NCI-H1930 (cell line): ENCODE data around the gene SLC41A1.

Experiments
- DNase-seq, 2 experiments: peaks; one replicate each; lab custom pipeline; 2025; lab: John Stamatoyannopoulos, UW

Gene SLC41A1

DNA sequence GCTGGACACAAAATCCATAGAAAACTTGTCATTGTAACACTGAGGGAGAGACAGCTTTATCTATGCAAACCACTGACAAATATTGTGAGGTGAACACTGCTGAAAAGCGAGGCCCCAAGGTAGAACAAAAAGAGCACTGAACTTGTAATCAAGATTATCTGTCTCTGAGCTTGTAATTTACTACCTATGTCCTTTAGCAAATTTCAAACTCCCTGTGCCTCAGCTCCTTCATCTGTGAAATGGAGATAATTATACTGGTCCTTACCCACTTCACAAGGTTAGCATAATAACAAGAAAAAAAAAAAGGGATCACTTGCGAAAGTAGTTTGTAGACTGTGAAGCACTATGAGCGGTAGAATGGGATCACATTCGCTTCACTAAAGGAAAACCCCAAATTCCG is 58.1 kb downstream of the SLC41A1 start:
- DNase-seq = no peak

DNA sequence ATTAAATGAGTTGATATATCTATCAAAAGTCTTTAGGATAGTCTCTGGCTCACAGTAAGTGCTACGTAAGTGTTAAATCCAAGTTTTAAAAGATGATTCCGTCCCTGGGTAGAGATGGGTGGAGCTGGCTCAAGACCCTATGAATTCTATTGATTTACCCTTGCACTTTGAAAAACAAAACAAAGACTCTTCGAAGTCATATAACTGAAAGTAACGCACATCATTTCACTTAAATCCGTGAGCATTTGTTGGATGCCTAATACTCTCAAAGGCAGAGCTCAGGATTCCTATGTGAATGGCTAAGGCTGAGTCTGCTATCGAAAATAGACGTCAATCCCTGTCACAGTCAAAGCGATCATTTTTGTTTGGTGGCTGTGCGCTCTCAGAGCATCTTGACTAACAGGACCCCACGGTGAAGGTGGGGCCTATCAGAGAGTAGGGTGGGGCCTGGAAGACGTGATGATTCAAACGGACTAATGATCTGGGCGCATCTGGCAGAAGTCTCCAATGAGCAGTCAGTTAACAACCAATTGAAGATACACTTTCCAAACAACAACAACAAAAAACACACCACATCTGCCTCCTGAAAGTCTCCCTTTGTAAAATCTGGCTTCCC is 61.9 kb downstream of the SLC41A1 start:
- peak in 1 of 2 experiments; percentile 8 for DNase-seq

DNA sequence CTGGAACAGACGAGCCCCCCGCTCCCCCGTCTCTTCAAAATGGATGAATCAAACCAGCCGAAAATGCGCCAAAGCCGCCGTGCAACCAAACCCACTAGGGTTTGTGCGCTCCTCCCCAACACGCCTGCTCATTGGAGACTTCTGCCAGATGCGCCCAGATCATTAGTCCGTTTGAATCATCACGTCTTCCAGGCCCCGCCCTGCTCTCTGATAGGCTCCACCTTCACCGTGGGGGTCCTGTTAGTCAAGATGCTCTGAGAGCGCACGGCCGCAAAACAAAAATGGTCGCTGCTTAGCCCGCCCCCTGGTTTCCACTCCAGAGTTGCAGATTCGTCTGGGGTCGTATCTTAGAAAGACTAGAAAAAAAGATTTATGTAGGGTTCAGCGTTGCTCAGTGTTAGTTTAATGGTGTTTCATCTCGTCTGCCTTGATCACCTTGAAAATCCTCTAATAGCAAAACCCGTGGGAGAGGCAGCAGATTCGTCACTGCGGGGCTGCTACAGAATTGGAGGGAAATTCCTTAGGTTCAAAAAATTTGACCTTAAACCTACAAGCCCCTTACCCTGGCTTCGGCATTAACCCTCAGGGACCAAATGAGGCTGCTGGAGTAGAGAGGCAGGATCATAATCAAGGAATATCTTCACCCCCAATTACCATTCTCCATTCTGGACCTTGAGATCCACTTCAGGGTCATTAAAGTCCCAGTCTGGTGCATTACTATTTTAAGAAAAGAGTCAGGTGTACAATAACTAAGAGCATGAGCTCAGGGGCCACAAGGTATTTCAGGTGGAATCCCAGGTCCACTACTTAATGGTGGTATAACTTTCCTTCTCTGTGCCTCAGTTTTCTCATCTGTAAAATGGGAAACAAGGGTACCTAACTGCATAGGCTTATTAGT is 62.6 kb downstream of the SLC41A1 start, which contains the start of gene NUCKS1:
TSS of gene NUCKS1 (minus strand) at position 45 of the 898 bp plus-strand sequence. CDS start 209 bp downstream, outside the sequence.
- peak; percentile 97 to 98 for DNase-seq

- peak; percentile 89 to 93 for DNase-seq
Observed at GRCh38 chr1:205749234-205750137, 63.5 kb downstream of the SLC41A1 start.

- peak; percentile 5 to 37 for DNase-seq
Observed at GRCh38 chr1:205748403-205749233, 64.4 kb downstream of the SLC41A1 start.

GRCh38 chr1:205746757-205747412 is 66.1 kb downstream of the SLC41A1 start:
- no peak for DNase-seq

DNA sequence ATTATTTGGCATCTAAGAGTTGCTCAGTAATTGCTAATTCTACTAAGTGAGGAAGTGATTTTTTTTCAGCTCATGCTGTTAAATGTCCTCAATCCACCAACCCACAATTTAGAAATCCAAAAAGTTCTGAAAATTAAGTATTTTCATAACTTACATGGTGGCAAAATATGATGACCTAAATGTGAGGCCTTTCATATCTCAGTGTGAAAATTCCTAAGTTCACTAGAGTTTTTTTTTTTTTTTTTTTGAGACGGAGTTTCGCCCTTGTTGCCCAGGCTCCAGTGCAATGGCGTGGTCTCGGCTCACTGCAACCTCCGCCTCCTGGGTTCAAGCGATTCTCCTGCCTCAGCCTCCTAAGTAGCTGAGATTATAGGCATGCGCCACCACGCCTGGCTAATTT is 68.6 kb downstream of the SLC41A1 start:
- DNase-seq = no peak

DNA sequence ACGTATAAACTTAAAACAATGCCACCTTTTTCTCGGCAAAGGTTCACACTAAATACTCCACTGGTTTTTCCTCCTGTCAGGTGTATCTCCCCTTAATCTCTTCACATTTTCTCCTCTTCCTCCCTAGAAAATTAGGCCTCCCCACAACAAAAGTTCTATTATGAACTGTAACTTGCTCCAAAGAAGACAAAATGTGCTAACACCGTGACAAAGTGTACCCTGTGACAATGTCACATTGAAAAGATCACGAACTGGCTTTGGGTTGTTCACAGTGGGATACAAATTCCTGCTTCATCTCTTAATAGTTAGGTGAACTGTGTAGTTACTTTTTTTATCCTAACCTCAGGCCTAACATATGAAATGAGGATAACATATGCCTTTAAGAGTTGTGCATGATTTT is 69.0 kb downstream of the SLC41A1 start:
- no peak for DNase-seq

- no peak for DNase-seq
Observed at GRCh38 chr1:205741681-205742080, 71.3 kb downstream of the SLC41A1 start.

- DNase-seq = no peak
Observed at GRCh38 chr1:205739348-205740160, 73.4 kb downstream of the SLC41A1 start.
